Astrocyte (in vitro differentiated cells and primary cell): ENCODE measurements around the gene TRIM4.

Experiments used
- EZH2 ChIP-seq: IDR thresholded peaks from 2 replicates; pipeline ENCODE4 v1.6.1; 2012; ENCODE audit warnings: mild to moderate bottlenecking, low read length, inconsistent platforms; ENCODE audit not compliant: insufficient read depth
- TF ChIP-seq, protein P1 (sequence below): IDR thresholded peaks from 2 replicates; pipeline ENCODE4 v1.5.1; 2011; ENCODE audit warnings: low read depth, mild to moderate bottlenecking, inconsistent platforms, low read length, moderate library complexity; ENCODE audit not compliant: insufficient read depth

DNA sequence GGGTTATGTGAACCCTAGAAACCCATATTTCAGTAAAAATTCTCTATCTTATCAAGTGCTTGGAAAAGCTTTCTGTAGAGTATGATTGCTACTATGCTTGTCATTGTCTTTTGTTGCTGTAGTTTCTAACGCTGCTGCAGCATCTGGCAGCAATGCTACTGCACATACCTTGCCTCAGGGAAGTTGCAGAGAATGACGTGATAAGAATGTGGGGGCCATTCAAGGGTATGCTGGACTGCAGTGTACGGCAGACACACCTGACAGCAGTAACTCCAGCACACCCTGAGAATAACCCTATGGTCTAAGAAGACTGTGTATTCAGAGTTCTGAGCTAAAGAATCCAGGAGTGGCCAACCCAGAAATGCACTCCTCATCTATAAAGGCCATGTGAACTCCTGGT lies 20.5 kb downstream of the TRIM4 start:
- TF ChIP-seq EZH2: no peak
- TF ChIP-seq, protein P1, sequence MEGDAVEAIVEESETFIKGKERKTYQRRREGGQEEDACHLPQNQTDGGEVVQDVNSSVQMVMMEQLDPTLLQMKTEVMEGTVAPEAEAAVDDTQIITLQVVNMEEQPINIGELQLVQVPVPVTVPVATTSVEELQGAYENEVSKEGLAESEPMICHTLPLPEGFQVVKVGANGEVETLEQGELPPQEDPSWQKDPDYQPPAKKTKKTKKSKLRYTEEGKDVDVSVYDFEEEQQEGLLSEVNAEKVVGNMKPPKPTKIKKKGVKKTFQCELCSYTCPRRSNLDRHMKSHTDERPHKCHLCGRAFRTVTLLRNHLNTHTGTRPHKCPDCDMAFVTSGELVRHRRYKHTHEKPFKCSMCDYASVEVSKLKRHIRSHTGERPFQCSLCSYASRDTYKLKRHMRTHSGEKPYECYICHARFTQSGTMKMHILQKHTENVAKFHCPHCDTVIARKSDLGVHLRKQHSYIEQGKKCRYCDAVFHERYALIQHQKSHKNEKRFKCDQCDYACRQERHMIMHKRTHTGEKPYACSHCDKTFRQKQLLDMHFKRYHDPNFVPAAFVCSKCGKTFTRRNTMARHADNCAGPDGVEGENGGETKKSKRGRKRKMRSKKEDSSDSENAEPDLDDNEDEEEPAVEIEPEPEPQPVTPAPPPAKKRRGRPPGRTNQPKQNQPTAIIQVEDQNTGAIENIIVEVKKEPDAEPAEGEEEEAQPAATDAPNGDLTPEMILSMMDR: no peak
